PFSK-1 (cell line): ENCODE data around the gene DOK1.

ENCODE experiments used
- POLR2AphosphoS5 ChIP-seq: IDR thresholded peaks from 2 replicates; pipeline ENCODE4 v1.6.1; 2012; ENCODE audit warnings: low read depth, mild to moderate bottlenecking, control low read depth, low read length, moderate library complexity
- REST ChIP-seq, 2 experiments: IDR thresholded peaks; 2 replicates each; pipeline versions ENCODE4 v1.6.1 to v1.8.0; 2011 to 2012; ENCODE audit warnings: low read depth in 2 of 2, low read length in 2 of 2, control low read depth in 1 of 2, inconsistent platforms in 1 of 2, mild to moderate bottlenecking in 1 of 2, moderate library complexity in 1 of 2; ENCODE audit not compliant: insufficient read depth in 1 of 2

DNA sequence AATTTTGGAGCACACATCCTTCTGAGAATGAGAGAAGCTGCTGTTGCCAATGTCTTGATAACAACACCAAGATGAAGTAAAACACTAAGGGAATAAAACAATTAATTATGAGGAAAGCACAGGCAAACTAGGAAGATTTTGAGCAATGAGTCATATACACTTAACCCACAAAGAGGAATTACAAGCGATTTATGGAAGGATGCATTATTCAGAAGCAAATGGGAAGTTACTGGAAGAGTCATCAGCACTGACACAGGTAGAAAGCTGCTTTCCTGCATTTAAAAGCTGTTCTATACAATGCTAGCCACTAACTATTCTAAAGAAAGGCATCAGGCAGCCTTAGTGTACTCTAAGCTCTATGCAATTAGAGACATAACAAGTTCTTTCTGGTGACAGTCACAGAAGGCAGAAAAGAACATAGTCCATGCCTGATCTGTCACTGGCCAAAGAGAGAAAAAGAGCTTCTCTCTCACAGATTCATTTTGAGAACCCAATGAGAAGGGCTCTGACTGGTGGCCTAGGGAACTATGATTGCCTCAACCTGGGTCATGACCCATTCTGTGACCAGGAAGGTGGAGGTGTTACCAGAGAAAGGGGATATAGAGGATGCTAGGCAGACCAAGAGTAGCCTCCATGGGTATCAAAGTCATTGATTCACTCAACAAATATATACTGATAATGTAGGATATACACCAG is 48.2 kb downstream of the DOK1 start:
- no peak for TF ChIP-seq REST (IDR thresholded peaks at IDR 0.05; ENCODE audit: insufficient read depth in 1 of 2, low read depth in 2 of 2, low read length in 2 of 2)
- no peak for TF ChIP-seq POLR2AphosphoS5
